ENCODE data around the gene ARHGEF7. TPM values are rescaled to one million over a fixed set of nuclear protein-coding genes. Genes with fewer than 3 reads are reported as not detected.

The ARHGEF7 gene
- total RNA-seq, 2 experiments from 2014 or later: 67.0 to 71.2 TPM

DNA sequence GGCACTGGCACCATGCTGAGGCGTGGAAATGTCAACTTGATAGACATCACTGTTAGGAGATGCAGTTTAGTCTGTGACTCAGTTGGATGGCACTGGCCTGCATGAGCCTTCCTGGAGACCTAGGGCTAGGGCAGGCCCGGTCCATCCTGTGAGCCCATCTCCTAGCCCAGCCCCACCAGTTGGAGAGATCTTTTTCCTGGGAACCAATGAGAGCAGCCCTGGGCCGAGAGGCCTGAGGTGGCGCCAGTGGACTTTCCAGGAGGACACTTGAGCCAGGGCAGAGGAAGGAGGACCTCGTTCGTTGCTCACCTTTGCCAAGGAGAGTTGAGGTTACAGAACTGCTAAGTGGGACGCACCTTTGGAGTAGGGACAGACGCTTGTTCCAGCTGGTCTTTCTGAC, 104.8 kb downstream of the ARHGEF7 start:
- Mint-ChIP-seq H3K36me3 (ENCODE audit: low read depth) (peaks cover 8% of the 10 kb centered on the region), H3K4me1 (ENCODE audit: low read depth) (peaks cover 23% of the 10 kb centered on the region), H3K9me3 (no peaks in the 10 kb centered on the region), H3K4me3 (no peak overlapping the region), H3K27me3 (no peaks in the 10 kb centered on the region), H3K27ac (peak overlapping the region; percentile 7)
- ChIA-PET POLR2A (no interaction called here), CTCF (interaction anchor here (1.1 to 1.3 kb wide), 2 partner anchors 124 to 152 kb away, joined by 3 to 4 read pairs; no protein-coding TSS in a partner anchor)
- intact Hi-C loops (cut with micrococcal nuclease): loop anchor here (5.0 kb wide), 1 partner anchor 68 kb away; no protein-coding TSS in a partner anchor
- no peak for DNase-seq
- TF ChIP-seq, protein P1, sequence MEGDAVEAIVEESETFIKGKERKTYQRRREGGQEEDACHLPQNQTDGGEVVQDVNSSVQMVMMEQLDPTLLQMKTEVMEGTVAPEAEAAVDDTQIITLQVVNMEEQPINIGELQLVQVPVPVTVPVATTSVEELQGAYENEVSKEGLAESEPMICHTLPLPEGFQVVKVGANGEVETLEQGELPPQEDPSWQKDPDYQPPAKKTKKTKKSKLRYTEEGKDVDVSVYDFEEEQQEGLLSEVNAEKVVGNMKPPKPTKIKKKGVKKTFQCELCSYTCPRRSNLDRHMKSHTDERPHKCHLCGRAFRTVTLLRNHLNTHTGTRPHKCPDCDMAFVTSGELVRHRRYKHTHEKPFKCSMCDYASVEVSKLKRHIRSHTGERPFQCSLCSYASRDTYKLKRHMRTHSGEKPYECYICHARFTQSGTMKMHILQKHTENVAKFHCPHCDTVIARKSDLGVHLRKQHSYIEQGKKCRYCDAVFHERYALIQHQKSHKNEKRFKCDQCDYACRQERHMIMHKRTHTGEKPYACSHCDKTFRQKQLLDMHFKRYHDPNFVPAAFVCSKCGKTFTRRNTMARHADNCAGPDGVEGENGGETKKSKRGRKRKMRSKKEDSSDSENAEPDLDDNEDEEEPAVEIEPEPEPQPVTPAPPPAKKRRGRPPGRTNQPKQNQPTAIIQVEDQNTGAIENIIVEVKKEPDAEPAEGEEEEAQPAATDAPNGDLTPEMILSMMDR (IDR thresholded peaks at IDR 0.05): no peak
- ATAC-seq: no peak

DNA sequence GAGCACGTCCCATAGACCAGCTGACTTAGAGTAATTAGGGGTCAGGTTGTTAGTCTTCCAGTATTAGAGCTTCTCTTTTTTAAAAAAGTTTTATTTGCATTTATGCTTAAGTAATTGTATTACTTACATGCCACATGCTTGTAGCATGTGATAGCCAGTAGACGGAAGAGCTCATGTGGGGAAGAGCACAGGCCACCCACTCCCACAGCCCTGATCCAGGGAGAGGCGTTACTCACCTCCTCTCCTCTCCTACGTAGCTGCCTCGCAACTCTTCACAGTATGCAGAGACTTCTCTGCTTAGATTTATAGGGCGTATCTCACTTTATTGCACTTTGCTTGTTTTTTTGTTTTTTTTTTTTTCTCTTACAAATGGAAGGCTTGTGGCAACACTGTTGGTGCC, 110.1 kb downstream of the ARHGEF7 start:
- no peaks in the 10 kb centered on the region for H3K9me3 Mint-ChIP-seq
- intact Hi-C loops (cut with micrococcal nuclease): no loop called here
- no peak overlapping the region for H3K27ac Mint-ChIP-seq
- no peak for ATAC-seq
- no peaks in the 10 kb centered on the region for H3K27me3 Mint-ChIP-seq
- TF ChIP-seq, protein P1 (IDR thresholded peaks at IDR 0.05): no peak
- H3K36me3 Mint-ChIP-seq (ENCODE audit: low read depth): peaks cover 14% of the 10 kb centered on the region
- DNase-seq: no peak
- peaks cover 32% of the 10 kb centered on the region for H3K4me1 Mint-ChIP-seq (ENCODE audit: low read depth)
- ChIA-PET CTCF (interaction anchor here (0.9 to 4.3 kb wide), 10 partner anchors 9 to 157 kb away, joined by 3 to 48 read pairs (median 4); no protein-coding TSS in a partner anchor), POLR2A (no interaction called here)
- no peak overlapping the region for H3K4me3 Mint-ChIP-seq

DNA sequence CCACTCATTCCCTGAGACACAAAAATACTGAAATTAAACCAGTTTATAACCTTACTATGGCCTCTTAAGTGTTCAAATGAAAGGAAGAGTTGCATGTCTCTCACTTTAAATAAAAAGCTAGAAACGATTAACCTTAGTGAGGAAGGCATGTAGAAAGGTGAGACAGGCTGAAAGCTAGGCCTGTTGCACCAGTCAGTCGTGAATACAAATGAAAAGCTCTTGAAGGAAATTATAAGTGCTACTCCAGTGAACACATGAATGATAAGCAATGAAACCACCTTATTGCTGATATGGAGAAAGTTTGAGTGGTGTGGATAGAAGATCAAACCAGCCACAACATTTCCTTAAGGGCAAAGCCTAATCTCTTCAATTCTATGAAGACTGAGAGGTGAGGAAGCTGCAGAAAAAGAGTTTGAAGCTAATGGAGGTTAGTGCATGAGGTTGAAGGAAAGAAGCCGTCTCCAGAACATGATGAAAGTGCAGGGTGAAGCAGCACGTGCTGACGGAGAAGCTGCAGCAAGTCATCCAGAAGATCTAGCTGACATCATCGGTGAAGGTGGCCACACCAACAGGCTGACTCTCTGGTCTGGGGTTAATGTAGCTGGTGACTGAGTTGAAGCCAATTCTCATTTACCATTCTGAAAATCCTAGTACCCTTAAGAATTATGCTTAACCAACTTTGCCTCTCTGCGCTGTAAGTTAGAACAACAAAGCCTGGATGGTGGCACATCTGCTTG, 110.9 kb downstream of the ARHGEF7 start:
- no peaks in the 10 kb centered on the region for H3K9me3 Mint-ChIP-seq
- TF ChIP-seq, protein P1 (IDR thresholded peaks at IDR 0.05): no peak
- H3K4me3 Mint-ChIP-seq: no peak overlapping the region
- ChIA-PET POLR2A (no interaction called here), CTCF (interaction anchor here (0.7 to 4.3 kb wide), 6 partner anchors 11 to 241 kb away, joined by 3 to 48 read pairs (median 3); no protein-coding TSS in a partner anchor)
- ATAC-seq (peak; percentile 55), DNase-seq (no peak)
- intact Hi-C loops (cut with micrococcal nuclease): no loop called here
- H3K4me1 Mint-ChIP-seq (ENCODE audit: low read depth): peaks cover 32% of the 10 kb centered on the region
- peak overlapping the region; percentile 1 for H3K27ac Mint-ChIP-seq
- H3K36me3 Mint-ChIP-seq (ENCODE audit: low read depth): peaks cover 14% of the 10 kb centered on the region
- H3K27me3 Mint-ChIP-seq: no peaks in the 10 kb centered on the region

DNA sequence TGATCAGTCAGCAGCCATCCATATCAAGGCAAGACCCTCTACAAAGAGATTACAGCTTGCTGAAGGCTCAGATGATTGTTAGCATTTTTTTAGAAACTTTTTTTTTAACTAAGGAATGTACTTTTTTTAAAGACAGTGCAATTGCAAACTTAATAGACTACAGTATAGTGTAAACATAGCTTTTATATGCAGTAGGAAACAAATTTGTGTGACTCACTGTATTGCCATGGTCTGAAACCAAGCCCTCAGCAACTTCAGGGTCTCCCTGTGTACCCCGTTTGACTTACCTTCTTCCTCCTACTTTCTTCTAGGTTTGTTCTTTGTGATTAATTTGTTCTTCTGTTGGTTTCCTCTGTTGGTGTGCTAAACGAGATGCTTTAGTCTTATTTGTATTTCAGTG, 112.3 kb downstream of the ARHGEF7 start:
- no peak for DNase-seq
- Mint-ChIP-seq H3K4me1 (ENCODE audit: low read depth) (peaks cover 37% of the 10 kb centered on the region), H3K27me3 (no peaks in the 10 kb centered on the region), H3K36me3 (ENCODE audit: low read depth) (peaks cover 23% of the 10 kb centered on the region), H3K9me3 (no peaks in the 10 kb centered on the region), H3K4me3 (no peak overlapping the region), H3K27ac (no peak overlapping the region)
- ChIA-PET CTCF (no interaction called here), POLR2A (interaction anchor here (0.7 kb wide), 1 partner anchor 120 kb away, joined by 3 read pairs; no protein-coding TSS in a partner anchor)
- intact Hi-C loops (cut with micrococcal nuclease): no loop called here
- ATAC-seq: no peak
- TF ChIP-seq, protein P1 (IDR thresholded peaks at IDR 0.05): no peak

All from activated CD8-positive, alpha-beta T cell treated with anti-CD3 and anti-CD28 coated beads for 36 hours (primary cell).